Spleen (tissue), 7 donors: ENCODE results near the gene MBNL2.

Experiments used
- POLR2A ChIP-seq, 3 donors: fragments of 450-650 bp; IDR thresholded peaks; one replicate each; pipeline ENCODE4 v1.5.1; 2017; ENCODE audit warnings: antibody characterized with exemption in 3 of 3, mild to moderate bottlenecking in 1 of 3
- POLR2AphosphoS5 ChIP-seq, 3 donors: sonication (generic); formaldehyde crosslinking; IDR thresholded peaks; one replicate each; pipeline ENCODE4 v1.5.1; 2017; ENCODE audit warnings: antibody characterized with exemption in 3 of 3
- TF ChIP-seq, protein P1 (sequence below), 11 experiments: fragments of 200-600 bp in 7 of 11; fragments of 450-650 bp in 4 of 11; sonication (generic) in 4 of 11; IDR thresholded peaks in 8 of 11; conservative IDR thresholded peaks in 3 of 11; 1 replicate in 7 of 11; 2 replicates in 4 of 11; pipeline versions ENCODE4 v1.4.0 to v1.8.0; 2016 to 2021; ENCODE audit warnings: antibody characterized with exemption in 11 of 11, inconsistent platforms in 4 of 11, mild to moderate bottlenecking in 1 of 11
- donor health status: DM: no; HTN: no; CAD: no; lungs with moderate emphysema.
- donor health status: DM: no; HTN: no; CAD: no.
- donor health status: DM: no; HTN: no; CAD: no.

- TF ChIP-seq, protein P1, sequence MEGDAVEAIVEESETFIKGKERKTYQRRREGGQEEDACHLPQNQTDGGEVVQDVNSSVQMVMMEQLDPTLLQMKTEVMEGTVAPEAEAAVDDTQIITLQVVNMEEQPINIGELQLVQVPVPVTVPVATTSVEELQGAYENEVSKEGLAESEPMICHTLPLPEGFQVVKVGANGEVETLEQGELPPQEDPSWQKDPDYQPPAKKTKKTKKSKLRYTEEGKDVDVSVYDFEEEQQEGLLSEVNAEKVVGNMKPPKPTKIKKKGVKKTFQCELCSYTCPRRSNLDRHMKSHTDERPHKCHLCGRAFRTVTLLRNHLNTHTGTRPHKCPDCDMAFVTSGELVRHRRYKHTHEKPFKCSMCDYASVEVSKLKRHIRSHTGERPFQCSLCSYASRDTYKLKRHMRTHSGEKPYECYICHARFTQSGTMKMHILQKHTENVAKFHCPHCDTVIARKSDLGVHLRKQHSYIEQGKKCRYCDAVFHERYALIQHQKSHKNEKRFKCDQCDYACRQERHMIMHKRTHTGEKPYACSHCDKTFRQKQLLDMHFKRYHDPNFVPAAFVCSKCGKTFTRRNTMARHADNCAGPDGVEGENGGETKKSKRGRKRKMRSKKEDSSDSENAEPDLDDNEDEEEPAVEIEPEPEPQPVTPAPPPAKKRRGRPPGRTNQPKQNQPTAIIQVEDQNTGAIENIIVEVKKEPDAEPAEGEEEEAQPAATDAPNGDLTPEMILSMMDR (IDR thresholded peaks at IDR 0.05 in 8 of 11, conservative IDR thresholded peaks at IDR 0.05 in 3 of 11) = no peak
- TF ChIP-seq POLR2AphosphoS5 (IDR thresholded peaks at IDR 0.05) (no peak), POLR2A (IDR thresholded peaks at IDR 0.05) (no peak)
Observed at GRCh38 chr13:97243915-97244781, 22.0 kb downstream of the MBNL2 start.
